ENCODE measurements around the gene RIC1.

GRCh38 chr9:5819174-5819573 is 190.3 kb downstream of the RIC1 start:
- TF ChIP-seq, protein P1, sequence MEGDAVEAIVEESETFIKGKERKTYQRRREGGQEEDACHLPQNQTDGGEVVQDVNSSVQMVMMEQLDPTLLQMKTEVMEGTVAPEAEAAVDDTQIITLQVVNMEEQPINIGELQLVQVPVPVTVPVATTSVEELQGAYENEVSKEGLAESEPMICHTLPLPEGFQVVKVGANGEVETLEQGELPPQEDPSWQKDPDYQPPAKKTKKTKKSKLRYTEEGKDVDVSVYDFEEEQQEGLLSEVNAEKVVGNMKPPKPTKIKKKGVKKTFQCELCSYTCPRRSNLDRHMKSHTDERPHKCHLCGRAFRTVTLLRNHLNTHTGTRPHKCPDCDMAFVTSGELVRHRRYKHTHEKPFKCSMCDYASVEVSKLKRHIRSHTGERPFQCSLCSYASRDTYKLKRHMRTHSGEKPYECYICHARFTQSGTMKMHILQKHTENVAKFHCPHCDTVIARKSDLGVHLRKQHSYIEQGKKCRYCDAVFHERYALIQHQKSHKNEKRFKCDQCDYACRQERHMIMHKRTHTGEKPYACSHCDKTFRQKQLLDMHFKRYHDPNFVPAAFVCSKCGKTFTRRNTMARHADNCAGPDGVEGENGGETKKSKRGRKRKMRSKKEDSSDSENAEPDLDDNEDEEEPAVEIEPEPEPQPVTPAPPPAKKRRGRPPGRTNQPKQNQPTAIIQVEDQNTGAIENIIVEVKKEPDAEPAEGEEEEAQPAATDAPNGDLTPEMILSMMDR (conservative IDR thresholded peaks at IDR 0.05; ENCODE audit: low read depth, low read length), result no peak
- TF ChIP-seq RAD21 (IDR thresholded peaks at IDR 0.05; ENCODE audit: low read length), result no peak
- TF ChIP-seq POLR2A (IDR thresholded peaks at IDR 0.05; ENCODE audit: low read depth, low read length), result no peak
- TF ChIP-seq MAFK (IDR thresholded peaks at IDR 0.05; ENCODE audit: low read depth, low read length), result no peak
- TF ChIP-seq RCOR1 (IDR thresholded peaks at IDR 0.05; ENCODE audit: insufficient replicate concordance, low read length), result no peak
- TF ChIP-seq BHLHE40 (IDR thresholded peaks at IDR 0.05; ENCODE audit: low read depth, low read length), result no peak
- TF ChIP-seq, protein P2, sequence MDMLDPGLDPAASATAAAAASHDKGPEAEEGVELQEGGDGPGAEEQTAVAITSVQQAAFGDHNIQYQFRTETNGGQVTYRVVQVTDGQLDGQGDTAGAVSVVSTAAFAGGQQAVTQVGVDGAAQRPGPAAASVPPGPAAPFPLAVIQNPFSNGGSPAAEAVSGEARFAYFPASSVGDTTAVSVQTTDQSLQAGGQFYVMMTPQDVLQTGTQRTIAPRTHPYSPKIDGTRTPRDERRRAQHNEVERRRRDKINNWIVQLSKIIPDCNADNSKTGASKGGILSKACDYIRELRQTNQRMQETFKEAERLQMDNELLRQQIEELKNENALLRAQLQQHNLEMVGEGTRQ (IDR thresholded peaks at IDR 0.05; ENCODE audit: low read depth, low read length), result no peak
- TF ChIP-seq SMC3 (IDR thresholded peaks at IDR 0.05; ENCODE audit: low read depth, low read length), result no peak
- TF ChIP-seq, protein P3, sequence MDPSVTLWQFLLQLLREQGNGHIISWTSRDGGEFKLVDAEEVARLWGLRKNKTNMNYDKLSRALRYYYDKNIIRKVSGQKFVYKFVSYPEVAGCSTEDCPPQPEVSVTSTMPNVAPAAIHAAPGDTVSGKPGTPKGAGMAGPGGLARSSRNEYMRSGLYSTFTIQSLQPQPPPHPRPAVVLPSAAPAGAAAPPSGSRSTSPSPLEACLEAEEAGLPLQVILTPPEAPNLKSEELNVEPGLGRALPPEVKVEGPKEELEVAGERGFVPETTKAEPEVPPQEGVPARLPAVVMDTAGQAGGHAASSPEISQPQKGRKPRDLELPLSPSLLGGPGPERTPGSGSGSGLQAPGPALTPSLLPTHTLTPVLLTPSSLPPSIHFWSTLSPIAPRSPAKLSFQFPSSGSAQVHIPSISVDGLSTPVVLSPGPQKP (IDR thresholded peaks at IDR 0.05; ENCODE audit: borderline replicate concordance, low read depth, low read length), result no peak
- TF ChIP-seq MXI1 (IDR thresholded peaks at IDR 0.05; ENCODE audit: borderline replicate concordance, low read depth, low read length), result no peak
- no peak for TF ChIP-seq RFX5 (IDR thresholded peaks at IDR 0.05; ENCODE audit: low read depth, low read length)
- no peak for TF ChIP-seq CEBPB (IDR thresholded peaks at IDR 0.05; ENCODE audit: low read depth, low read length)
